ENCODE results near the gene CELA3B. TPM values are rescaled to one million over a fixed set of nuclear protein-coding genes. Genes with fewer than 3 reads are reported as not detected.
A peak's percentile ranks its signal among the peaks of the same experiment; 100 is the strongest.
"Not testable (repeated sequence)": the region's sequence is repeated elsewhere in the genome, so short reads cannot be mapped to it uniquely, and the experiment has no call there.

The CELA3B gene
- total RNA-seq, 1 donor from 2014 or later, result not detected

DNA sequence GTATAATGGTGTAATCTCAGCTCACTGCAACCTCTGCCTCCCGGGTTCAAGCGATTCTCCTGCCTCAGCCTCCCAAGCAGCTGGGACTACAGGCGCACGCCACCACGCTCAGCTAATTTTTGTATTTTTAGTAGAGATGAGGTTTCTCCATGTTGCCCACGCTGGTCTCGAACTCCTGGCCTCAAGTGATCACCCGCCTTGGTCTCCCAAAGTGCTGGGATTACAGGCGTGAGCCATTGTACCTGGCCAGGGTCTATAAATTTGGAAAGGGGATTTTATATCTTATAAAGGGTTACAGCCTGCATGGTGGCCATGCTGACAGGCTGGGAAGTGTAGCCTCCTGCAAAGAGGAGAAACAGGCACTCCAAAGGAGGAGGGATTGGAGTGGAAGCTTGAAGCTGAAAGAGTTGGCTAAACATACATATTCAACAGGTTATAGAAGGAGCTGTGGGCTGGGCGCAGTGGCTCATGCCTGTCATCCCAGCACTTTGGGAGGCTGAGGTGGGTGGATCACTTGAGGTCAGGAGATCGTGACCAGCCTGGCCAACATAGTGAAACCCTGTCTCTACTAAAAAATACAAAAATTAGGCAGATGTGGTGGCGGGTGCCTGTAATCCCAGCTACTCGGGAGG lies 37.9 kb downstream of the CELA3B start:
- not testable (repeated sequence) for ATAC-seq

DNA sequence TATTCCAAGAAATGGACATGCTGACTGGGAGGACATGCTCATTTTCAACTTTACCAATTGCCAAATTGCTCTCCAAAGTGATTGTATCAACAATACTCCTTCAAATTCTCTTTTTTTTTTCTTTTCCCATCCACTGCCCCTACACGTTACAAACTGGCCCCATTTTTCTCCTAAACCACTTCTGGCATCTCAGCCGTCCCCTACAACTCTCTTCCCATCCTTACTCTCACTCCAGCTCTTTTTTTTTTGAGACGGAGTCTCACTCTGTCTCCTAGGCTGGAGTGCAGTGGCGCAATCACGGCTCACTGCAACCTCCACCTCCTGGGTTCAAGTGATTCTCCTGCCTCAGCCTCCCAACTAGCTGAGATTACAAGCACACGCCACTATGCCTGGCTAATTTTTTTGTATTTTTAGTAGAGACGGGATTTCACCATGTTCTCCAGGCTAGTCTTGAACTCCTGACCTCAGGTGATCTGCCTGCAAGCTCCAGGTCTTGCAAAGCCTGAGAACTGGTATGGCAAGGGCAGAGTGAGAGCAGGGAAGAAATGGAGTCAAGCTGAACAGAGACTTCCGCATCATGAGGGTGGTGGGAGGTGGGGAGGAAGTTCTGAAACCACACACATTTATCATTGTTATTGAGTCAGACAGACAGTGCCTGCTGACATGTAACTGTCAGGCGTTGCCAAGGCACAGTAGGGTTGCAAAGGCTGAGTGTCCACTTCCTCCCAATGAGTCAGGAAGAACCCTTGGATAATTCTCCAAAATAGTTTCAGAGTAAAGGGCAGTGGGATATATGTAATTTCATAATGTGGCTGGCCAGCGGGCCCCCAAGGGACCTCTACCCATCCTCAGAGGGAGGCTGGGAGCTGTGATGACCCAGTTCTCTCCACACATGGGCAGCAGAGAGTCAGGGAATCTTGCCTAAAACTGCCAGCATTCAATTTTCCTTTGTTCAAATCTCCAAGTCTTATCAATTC lies 42.0 kb downstream of the CELA3B start:
- ATAC-seq, result peak; percentile 84

DNA sequence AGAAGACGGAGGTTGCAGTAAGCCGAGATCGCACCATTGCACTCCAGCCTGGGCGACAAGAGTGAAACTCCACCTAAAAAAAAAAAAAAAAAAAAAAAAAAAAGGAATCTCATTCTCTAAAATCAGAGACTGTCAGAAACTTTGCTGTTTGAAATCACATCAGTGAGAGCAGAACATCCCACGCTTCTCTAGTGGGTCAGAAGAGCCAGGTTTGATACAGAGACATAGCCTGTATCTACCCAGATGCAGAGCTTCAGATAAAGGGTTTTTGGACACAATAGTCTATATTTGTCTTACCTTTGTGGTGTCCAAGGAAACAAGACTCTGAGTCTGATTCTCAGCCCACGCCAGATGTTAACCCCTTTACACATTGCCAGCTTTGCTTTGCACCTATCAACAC lies 44.2 kb downstream of the CELA3B start:
- ATAC-seq, result no peak

DNA sequence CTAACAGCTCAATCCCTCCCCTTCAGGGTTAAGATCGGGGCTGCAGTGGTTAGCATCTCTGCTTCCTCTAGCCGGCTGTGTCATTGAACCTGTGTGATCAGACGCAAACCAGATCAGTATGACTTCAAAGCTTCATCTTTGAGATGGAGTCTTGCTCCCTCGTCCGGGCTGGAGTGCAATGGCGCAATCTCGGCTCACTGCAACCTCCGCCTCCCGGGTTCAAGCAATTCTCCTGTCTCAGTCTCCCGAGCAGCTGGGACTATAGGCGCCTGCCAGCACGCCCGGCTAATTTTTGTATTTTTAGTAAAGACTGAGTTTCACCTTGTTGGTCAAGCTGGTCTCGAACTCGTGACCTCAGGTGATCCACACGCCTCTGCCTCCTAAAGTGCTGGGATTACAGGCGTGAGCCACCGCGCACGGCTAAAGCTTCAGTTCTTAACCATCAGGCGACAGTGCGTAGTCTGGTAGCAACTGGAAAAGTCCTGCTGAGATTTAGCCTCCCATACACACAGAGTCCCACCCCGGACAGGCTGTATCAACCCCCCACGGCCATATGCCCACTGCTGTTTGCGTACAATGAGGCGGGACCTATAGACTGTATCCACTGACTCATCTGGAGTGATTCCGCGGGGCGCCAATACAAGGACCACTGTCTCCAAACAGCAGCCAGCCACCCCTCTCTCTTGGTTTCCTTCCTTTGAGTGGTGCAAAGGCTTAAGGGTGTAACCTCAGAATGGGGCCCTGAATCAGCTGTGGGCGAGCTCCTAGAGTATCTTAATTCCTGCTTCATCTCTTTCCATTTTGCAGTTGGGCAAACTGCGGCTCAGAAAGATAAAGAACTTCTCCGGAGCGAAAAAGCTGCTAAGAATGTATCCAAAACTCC lies 47.9 kb downstream of the CELA3B start:
- peak; percentile 64 for ATAC-seq

DNA sequence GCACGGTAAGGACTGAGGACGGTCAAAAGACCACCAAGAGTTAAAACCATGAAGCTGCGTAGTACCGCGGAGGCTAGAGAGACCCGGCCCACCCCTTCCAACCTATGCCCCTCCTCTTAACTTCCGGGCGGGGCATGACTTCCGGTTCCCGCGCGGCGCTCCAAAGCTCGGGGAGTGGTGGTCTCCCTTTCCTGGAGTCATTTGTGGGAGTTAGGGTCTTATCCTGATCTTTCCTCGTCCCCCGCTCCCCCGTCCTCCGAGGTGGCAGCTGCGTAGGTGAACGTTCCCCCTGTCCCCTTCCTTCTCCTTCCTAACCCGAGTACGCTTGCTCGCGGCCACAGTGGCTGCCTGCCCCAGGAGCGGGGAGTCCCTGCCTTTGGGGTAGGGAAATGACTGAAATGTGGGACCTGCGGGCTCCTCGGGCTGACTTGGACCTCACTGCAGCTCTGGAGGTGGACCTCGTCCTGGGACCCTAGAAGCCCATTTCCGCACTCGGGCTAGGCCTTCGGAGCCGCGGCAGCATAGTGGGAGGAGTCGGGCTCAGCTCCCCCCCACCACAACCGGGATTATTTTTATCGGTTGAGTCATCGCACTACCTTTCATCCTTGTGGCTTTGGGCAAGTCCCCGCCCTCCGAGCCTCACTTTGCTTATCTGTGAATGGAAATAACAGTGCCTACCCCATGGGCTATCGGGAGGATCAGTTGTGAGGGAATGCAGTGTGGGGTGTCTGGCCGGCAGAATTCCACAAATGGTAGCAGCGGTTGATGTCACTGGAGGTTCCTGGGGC lies 48.7 kb downstream of the CELA3B start:
- ATAC-seq, result peak; percentile 90

DNA sequence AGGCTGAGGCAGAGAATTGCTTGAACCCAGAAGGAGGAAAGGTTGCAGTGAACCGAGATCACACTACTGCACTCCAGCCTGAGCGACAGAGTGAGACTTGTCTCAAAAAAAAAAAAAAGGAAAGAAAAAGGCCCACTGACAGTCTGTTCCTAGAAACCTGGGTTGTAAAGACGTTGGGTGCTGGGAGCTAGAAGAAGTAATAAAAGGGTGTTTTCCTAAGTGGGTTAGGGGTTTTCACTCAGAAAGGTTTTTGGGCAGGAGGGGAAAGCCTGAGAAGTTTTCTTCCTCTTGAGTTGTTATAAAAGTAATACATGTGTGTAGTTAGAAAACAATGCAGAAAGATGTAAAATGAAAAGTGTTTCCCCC lies 50.1 kb downstream of the CELA3B start:
- ATAC-seq, result no peak

DNA sequence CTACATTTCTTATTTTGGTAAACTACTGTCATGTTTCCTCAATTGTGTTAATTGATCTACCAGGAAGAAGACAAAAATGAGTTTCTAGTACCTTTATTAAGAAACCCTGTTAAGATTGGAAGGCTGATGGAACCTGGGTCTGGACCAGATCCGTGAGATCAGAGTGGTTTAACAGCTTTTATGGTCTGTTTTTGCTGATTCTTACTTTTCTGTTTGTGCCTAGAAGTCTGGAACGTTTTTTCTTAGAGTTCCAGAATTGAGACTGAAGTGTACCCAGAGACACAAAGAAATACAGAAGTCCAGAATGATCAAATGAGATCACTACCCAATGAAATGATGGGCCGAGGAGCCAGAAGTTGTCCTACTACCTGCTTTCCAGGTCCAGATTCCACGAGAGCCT lies 53.2 kb downstream of the CELA3B start:
- no peak for ATAC-seq

DNA sequence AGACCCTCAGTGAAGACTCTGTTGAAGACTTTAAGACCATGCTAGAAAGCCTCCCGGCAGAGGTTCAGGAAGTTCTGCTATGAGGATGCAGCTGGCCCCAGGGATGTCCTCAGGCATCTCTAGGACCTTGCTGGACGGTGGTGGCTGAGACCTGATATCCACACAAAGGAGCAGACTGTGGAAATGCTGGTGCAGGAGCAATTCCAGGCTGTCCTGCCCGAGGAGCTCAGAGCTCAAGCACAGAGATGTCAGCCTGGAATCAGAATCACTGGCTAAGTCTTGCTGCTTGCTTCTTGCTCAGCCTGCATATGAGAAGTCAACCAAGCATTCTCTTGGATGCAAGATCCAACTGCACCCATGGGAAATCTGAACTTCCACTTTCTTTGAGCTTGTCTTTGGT lies 53.7 kb downstream of the CELA3B start:
- ATAC-seq, result no peak

DNA sequence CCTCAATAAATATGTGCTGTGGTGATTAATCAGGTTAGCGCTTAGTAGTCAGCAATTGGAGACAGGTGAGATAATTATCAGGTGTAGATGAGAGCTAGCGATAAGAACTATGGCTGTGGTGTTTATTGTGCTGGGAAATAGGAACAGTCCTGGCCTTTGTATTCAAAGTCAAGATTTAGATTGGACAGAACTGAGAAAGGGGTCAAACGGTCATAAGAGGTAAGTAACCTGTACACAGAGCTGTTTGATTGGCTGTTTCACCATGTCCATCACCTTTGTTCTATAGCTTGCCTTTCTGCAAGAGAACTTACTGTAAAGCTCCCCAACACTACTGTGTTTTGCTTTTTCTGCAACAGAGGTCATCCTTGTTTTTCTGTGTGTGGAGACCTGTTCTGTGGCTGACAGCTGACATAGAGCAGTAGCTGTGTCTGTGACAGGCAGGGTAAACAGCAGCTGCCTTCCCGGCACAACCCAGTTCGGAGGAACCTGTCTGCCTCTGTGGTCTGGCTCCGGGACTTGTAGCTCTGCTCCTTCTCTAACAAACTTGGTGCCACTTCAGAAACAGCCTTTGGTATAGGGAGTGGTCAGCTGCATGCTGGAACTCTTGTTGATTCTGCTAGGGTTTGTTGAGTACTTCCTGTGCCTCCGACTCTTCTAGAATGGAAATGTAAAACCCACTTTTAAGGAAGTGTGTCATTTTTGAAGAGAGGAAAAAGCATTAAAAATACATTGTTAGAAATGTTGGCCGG lies 54.6 kb downstream of the CELA3B start:
- peak; percentile 47 for ATAC-seq

DNA sequence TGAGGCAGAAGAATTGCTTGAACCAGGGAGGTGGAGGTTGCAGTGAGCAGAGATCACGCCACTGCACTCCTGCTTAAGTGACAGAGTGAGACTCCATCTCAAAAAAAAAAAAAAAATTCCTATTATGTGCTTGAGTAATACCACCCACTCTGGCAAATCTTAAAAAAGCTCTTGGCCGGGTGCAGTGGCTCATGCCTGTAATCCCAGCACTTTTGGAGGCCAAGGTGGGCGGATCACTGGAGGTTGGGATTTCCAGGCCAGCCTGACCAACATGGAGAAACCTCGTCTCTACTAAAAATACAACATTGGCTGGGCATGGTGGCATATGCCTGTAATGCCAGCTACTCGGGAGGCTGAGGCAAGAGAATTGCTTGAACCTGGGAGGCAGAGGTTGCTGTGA lies 58.0 kb downstream of the CELA3B start:
- not testable (repeated sequence) for ATAC-seq

DNA sequence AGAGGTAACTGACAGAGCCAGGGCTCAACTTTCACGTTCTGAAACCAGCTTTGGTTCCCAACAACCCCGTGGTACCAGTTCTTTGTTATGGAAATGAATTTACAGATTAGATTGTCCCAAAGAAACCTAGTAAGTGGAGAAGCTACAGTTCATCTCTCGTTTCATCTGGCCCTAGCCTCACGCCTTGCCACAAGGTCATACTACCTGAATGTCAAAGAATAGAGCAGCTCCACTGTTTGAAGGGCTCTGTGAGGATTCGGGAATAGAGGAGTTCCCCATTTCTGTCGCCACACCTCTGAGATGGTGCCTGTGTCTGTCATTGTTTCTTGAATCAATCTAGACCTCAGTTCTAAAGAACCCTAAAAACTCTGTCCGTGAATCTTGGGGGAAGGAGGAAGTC lies 60.7 kb downstream of the CELA3B start:
- no peak for ATAC-seq

DNA sequence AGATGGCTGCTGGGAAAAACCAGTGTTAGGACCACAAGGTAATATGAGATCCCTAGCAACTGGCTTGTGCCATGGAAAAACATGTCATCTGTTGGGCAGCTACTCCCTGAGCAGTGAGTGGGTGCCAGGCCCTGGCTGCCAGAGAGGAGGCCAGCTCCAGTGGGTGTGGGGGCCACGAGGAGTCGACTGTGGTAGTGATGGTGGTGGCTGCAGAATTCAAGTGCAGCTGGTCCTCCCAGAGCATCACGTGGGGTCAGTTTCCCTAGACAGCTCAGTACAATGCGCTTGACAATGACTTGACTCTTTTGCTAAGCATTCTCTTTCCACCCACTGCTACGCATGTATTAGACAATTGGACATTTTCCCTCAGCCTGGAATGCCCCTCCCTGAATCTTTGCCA lies 61.2 kb downstream of the CELA3B start:
- ATAC-seq, result no peak

Other genes with a start within 250 kb of the CELA3B start
- 37.3 TPM for gene USP48, start 193.9 kb upstream of the CELA3B start, total RNA-seq
- 0.04 TPM for gene LDLRAD2, start 164.8 kb upstream of the CELA3B start, total RNA-seq
- gene HSPG2, start 39.7 kb upstream of the CELA3B start, total RNA-seq, result 91.0 TPM
- gene CELA3A, start 24.6 kb downstream of the CELA3B start, total RNA-seq, result not detected
- 208 TPM for gene CDC42, start 75.7 kb downstream of the CELA3B start, total RNA-seq
- gene WNT4, start 166.1 kb downstream of the CELA3B start, total RNA-seq, result 7.7 TPM

Data from esophagus mucosa (tissue), 1 donor.